Measurements from ENCODE around the gene ZNF512B. TPM values are rescaled to one million over a fixed set of nuclear protein-coding genes. Genes with fewer than 3 reads are reported as not detected.

Gene ZNF512B
- total and polyA plus RNA-seq, 2 donors (not counting 3 experiments of a cell fraction or from before 2014, with no cell fraction given), result 8.7 to 30.0 TPM

DNA sequence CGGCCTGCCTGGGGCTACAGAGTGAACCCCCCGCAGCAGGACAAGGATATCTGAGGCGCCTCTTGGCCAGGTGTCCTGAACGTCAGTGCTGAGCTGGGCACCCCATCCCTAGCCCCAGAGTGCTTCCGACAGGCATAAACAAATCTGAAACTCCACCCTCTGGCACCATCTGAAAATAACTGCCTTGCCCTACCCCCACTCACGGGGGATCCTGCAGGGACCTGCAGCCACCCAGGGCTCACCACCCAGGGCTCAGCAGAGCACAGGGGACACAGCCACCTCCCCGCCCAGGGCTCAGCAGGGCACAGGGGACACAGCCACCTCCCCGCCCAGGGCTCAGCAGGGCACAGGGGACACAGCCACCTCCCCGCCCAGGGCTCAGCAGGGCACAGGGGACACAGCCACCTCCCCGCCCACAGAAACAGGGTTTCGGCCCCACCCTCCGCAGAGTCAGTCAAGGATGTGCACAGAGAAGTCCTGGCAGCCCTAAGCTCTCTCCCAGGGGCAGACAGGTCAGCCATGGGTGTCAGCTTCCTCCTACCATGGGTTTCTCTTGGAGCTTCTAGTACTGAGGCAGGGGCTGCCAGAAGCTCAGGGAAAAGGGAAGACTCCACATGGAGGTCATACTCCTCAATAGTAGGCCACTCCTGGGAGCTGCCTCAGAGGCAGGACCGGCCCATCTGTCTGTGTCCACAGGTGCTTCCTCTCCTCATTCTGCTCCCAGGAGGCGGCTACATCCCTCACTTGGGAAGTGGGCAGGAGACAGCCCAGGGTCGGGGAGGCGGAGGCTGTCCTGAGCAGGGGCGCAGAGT is 18.1 kb downstream of the ZNF512B start:
- Histone ChIP-seq H3K4me3 (replicated peaks in 1 of 3; ENCODE audit: insufficient read depth in 1 of 3, low read depth in 1 of 3, low read length in 3 of 3) (no peak overlapping the region), H3K79me2 (ENCODE audit: control insufficient read depth, insufficient read depth, low read length) (peaks cover 69% of the 10 kb centered on the region), H3K4me1 (ENCODE audit: control insufficient read depth, extremely low read depth, insufficient read depth, low read length) (peaks cover 14% of the 10 kb centered on the region), H3K27ac (ENCODE audit: insufficient read depth, low read depth, low read length) (no peak overlapping the region), H2AFZ (ENCODE audit: low read depth, low read length) (no peak overlapping the region), H4K20me1 (replicated peaks; ENCODE audit: control insufficient read depth, extremely low read depth, insufficient read depth, low read length) (no peaks in the 10 kb centered on the region), H3K4me2 (ENCODE audit: insufficient read depth, low read length) (no peak overlapping the region), H3K9me1 (replicated peaks; ENCODE audit: control insufficient read depth, extremely low read depth, insufficient read depth, low read length) (no peaks in the 10 kb centered on the region), H3K36me3 (ENCODE audit: control insufficient read depth in 2 of 2, extremely low read depth in 1 of 2, insufficient read depth in 2 of 2, low read length in 2 of 2) (peaks cover 0 to 4% of the 10 kb centered on the region in 2 experiments), H3K27me3 (ENCODE audit: control insufficient read depth in 2 of 2, insufficient read depth in 2 of 2, low read length in 2 of 2) (no peaks in the 10 kb centered on the region), H3K9me3 (replicated peaks; ENCODE audit: control insufficient read depth, insufficient read depth, low read length) (no peaks in the 10 kb centered on the region), H3K9ac (replicated peaks; ENCODE audit: extremely low read depth, insufficient read depth, low read length) (no peak overlapping the region)
- TF ChIP-seq FOS (IDR thresholded peaks at IDR 0.05; ENCODE audit: borderline replicate concordance, insufficient read depth, low read length) (no peak), POLR2A (IDR thresholded peaks at IDR 0.05; ENCODE audit: low read depth, low read length) (no peak), EZH2 (IDR thresholded peaks at IDR 0.05; ENCODE audit: borderline replicate concordance, low read depth, low read length, severe bottlenecking) (no peak), CTCF (IDR thresholded peaks at IDR 0.05; ENCODE audit: extremely low read depth in 1 of 2, insufficient read depth in 1 of 2, low read depth in 1 of 2, low read length in 2 of 2) (no peak), POLR2AphosphoS5 (IDR thresholded peaks at IDR 0.05; ENCODE audit: insufficient read depth, low read depth, low read length) (no peak), MYC (IDR thresholded peaks at IDR 0.05; ENCODE audit: low read depth, low read length) (no peak), MAX (IDR thresholded peaks at IDR 0.05; ENCODE audit: insufficient read depth, insufficient read length) (no peak), JUN (IDR thresholded peaks at IDR 0.05; ENCODE audit: borderline replicate concordance, insufficient read depth, insufficient read length, low read depth) (no peak), GATA2 (IDR thresholded peaks at IDR 0.05; ENCODE audit: insufficient read depth, insufficient read length, low read depth, low read length) (no peak)
- FAIRE-seq, result no peak
- dilution Hi-C loops (cut with MboI; ENCODE audit: extremely low pct_ligation_motif_present, low sequenced_read_pairs) (no loop called here), intact Hi-C loops (cut with micrococcal nuclease) (no loop called here)
- CTCF ChIA-PET, result interaction anchor here (0.9 kb wide), 1 partner anchor 413 kb away, joined by 4 read pairs; no protein-coding TSS in a partner anchor
- no TSS peak for BruUV-seq (replicated peaks)
- POLR2A ChIA-PET, result interaction anchor here (0.6 kb wide), 1 partner anchor 20 kb away, joined by 6 read pairs; no protein-coding TSS in a partner anchor
- no peak for DNase-seq (ENCODE audit: low read depth, low spot score)

Measured in endothelial cell of umbilical vein (primary cell).